HCT116 (cell line): ENCODE data around the gene CERCAM. TPM values are rescaled to one million over a fixed set of nuclear protein-coding genes. Genes with fewer than 3 reads are reported as not detected.

Experiments used
- ATAC-seq: fragments of 200-7000 bp; cut with Tn5 transposase; 2 replicates; pipeline ENCODE4 v1.9.1; 2020; ENCODE audit warnings: mild to moderate bottlenecking, moderate library complexity
- BruUV-seq: library from RNA; stranded (reverse); fragments of 400-500 nt; replicated peaks from 2 replicates; lab custom pipeline; 2021; lab: Mats Ljungman, UMichigan
- CTCF ChIA-PET: fragments of 300-600 bp; sonication (Branson Sonifier 250); formaldehyde crosslinking; loops from one replicate; lab custom pipeline; 2021; ENCODE audit warnings: antibody characterized with exemption; lab: Charles Lee
- POLR2A ChIA-PET: fragments of 300-600, 350-600 bp; sonication (Branson Sonifier 250); formaldehyde crosslinking; loops from one replicate; lab custom pipeline; 2021; ENCODE audit warnings: antibody characterized with exemption; lab: Charles Lee
- RAD21 ChIA-PET, 2 experiments: fragments of 300-600 bp; sonication (Branson Sonifier 250); formaldehyde crosslinking; loops; one replicate each; lab custom pipeline; 2023; ENCODE audit warnings: low total read pairs in 2 of 2; ENCODE audit not compliant: uncharacterized antibody in 2 of 2, unreplicated experiment in 2 of 2, low non-redundant PET in 1 of 2; lab: Charles Lee
- DNase-seq: peaks from one replicate; pipeline ENCODE4 v3.0.0-alpha.2; 2010; ENCODE audit warnings: low read depth, low spot score
- H2AFZ ChIP-seq: fragments of 200-600 bp; shearing (Covaris generic), sonication (generic); 2 replicates; pipeline ENCODE4 v1.6.1; 2017; ENCODE audit warnings: low read depth, mixed run types, mixed read lengths, antibody characterized with exemption, low read length; ENCODE audit not compliant: poor library complexity, severe bottlenecking
- H3K27ac ChIP-seq: 2 replicates; pipeline ENCODE4 v1.5.1; 2012; ENCODE audit warnings: low read depth, low read length
- H3K27me3 ChIP-seq: fragments of 200-600 bp; sonication (generic); 2 replicates; pipeline ENCODE4 v1.6.1; 2016; ENCODE audit warnings: mixed run types, low read length, mixed read lengths; ENCODE audit not compliant: insufficient read depth
- H3K36me3 ChIP-seq, 2 experiments: fragments of 200-500 bp in 1 of 2; fragments of 200-600 bp in 1 of 2; sonication (Bioruptor generic) in 1 of 2; sonication (generic) in 1 of 2; 2 replicates each; pipeline versions ENCODE4 v1.5.1 to v1.6.1; 2014 to 2016; ENCODE audit warnings: low read length in 2 of 2, inconsistent platforms in 1 of 2, mixed read lengths in 1 of 2, mixed run types in 1 of 2; ENCODE audit not compliant: insufficient read depth in 2 of 2, control insufficient read depth in 1 of 2
- H3K4me1 ChIP-seq, 2 experiments: fragments of 200-600 bp in 1 of 2; sonication (generic) in 1 of 2; 2 replicates each; pipeline versions ENCODE4 v1.5.1 to v1.6.1; 2012 to 2017; ENCODE audit warnings: low read length in 2 of 2, inconsistent platforms in 1 of 2, mild to moderate bottlenecking in 1 of 2, mixed read lengths in 1 of 2, mixed run types in 1 of 2, moderate library complexity in 1 of 2; ENCODE audit not compliant: insufficient read depth in 2 of 2, control insufficient read depth in 1 of 2
- H3K4me2 ChIP-seq: fragments of 200-600 bp; sonication (generic); 2 replicates; pipeline ENCODE4 v1.6.1; 2017; ENCODE audit warnings: mixed run types, low read length, mixed read lengths
- H3K4me3 ChIP-seq, 2 experiments: fragments of 200-600 bp in 1 of 2; sonication (generic) in 1 of 2; replicated peaks in 1 of 2; 2 replicates each; pipeline ENCODE4 v1.5.1; 2011 to 2016; ENCODE audit warnings: low read length in 2 of 2, control low read depth in 1 of 2, low read depth in 1 of 2, mild to moderate bottlenecking in 1 of 2, mixed read lengths in 1 of 2, mixed run types in 1 of 2
- H3K79me2 ChIP-seq: fragments of 200-600 bp; sonication (generic); 2 replicates; pipeline ENCODE4 v1.6.1; 2017; ENCODE audit warnings: mild to moderate bottlenecking, mixed run types, low read length, moderate library complexity, mixed read lengths; ENCODE audit not compliant: insufficient read depth
- H3K9ac ChIP-seq: fragments of 200-600 bp; sonication (generic); 2 replicates; pipeline ENCODE4 v1.6.1; 2016; ENCODE audit warnings: low read length, mixed read lengths
- H3K9me2 ChIP-seq: fragments of 200-600 bp; sonication (generic), shearing (Covaris generic); 2 replicates; pipeline ENCODE4 v1.6.1; 2017; ENCODE audit warnings: mixed run types, mild to moderate bottlenecking, moderate library complexity; ENCODE audit not compliant: insufficient read depth
- H3K9me3 ChIP-seq, 2 experiments: fragments of 200-500 bp in 1 of 2; fragments of 200-600 bp in 1 of 2; sonication (Bioruptor generic) in 1 of 2; sonication (generic) in 1 of 2; 2 replicates each; pipeline ENCODE4 v1.6.1; 2014 to 2017; ENCODE audit warnings: low read length in 2 of 2, mixed read lengths in 2 of 2, inconsistent platforms in 1 of 2, low read depth in 1 of 2, mild to moderate bottlenecking in 1 of 2, mixed run types in 1 of 2, moderate library complexity in 1 of 2; ENCODE audit not compliant: control insufficient read depth in 1 of 2, insufficient read depth in 1 of 2
- H4K20me1 ChIP-seq: fragments of 200-600 bp; sonication (generic), shearing (Covaris generic); 2 replicates; pipeline ENCODE4 v1.6.1; 2017; ENCODE audit warnings: mixed run types, mild to moderate bottlenecking, moderate library complexity; ENCODE audit not compliant: insufficient read depth
- CBX3 ChIP-seq: IDR thresholded peaks from 2 replicates; pipeline ENCODE4 v1.6.1; 2012; ENCODE audit warnings: low read depth
- CEBPB ChIP-seq: IDR thresholded peaks from 2 replicates; pipeline ENCODE4 v1.6.1; 2012; ENCODE audit warnings: low read depth
- EGR1 ChIP-seq: IDR thresholded peaks from 2 replicates; pipeline ENCODE4 v1.6.1; 2012; ENCODE audit warnings: low read depth
- ELF1 ChIP-seq: IDR thresholded peaks from 2 replicates; pipeline ENCODE4 v1.6.1; 2012; ENCODE audit warnings: low read depth, borderline replicate concordance
- EZH2phosphoT487 ChIP-seq: fragments of 200-600 bp; IDR thresholded peaks from 2 replicates; pipeline ENCODE4 v1.6.1; 2018; ENCODE audit warnings: antibody characterized with exemption, borderline replicate concordance
- FOSL1 ChIP-seq: IDR thresholded peaks from 2 replicates; pipeline ENCODE4 v1.6.1; 2012; ENCODE audit warnings: low read depth
- JUND ChIP-seq: IDR thresholded peaks from 2 replicates; pipeline ENCODE4 v1.6.1; 2012
- POLR2A ChIP-seq: IDR thresholded peaks from 2 replicates; pipeline ENCODE4 v1.7.0; 2011; ENCODE audit warnings: borderline replicate concordance; ENCODE audit not compliant: insufficient read depth, insufficient read length; ENCODE audit errors: extremely low read depth
- RAD21 ChIP-seq: IDR thresholded peaks from 2 replicates; pipeline ENCODE4 v1.6.1; 2012; ENCODE audit warnings: low read depth, mild to moderate bottlenecking
- SIN3A ChIP-seq: IDR thresholded peaks from 2 replicates; pipeline ENCODE4 v1.6.1; 2012; ENCODE audit warnings: low read depth
- SP1 ChIP-seq: IDR thresholded peaks from 2 replicates; pipeline ENCODE4 v1.6.1; 2012; ENCODE audit warnings: low read depth
- TCF7L2 ChIP-seq: IDR thresholded peaks from 2 replicates; pipeline ENCODE4 v1.7.0; 2011; ENCODE audit warnings: borderline replicate concordance, inconsistent platforms; ENCODE audit not compliant: insufficient read depth, insufficient read length; ENCODE audit errors: extremely low read depth
- YY1 ChIP-seq: IDR thresholded peaks from 2 replicates; pipeline ENCODE4 v1.6.1; 2011; ENCODE audit warnings: low read length, low read depth, moderate library complexity, mild to moderate bottlenecking; ENCODE audit not compliant: insufficient replicate concordance; ENCODE audit errors: extremely low read depth
- intact Hi-C: fragments of 100-400 bp; cut with micrococcal nuclease; formaldehyde crosslinking; loops from 2 replicates; pipeline ENCODE4 v1.10.0; 2022
- total RNA-seq: library from RNA; stranded (reverse); gene quantifications from one replicate; pipeline ENCODE4 v1.2.1, GENCODE V29; 2021; ENCODE audit not compliant: unreplicated experiment
- TF ChIP-seq, protein P1 (sequence below): IDR thresholded peaks from 2 replicates; pipeline ENCODE4 v1.6.1; 2011; ENCODE audit warnings: mild to moderate bottlenecking, low read length, moderate library complexity; ENCODE audit not compliant: insufficient replicate concordance; ENCODE audit errors: extremely low read depth
- TF ChIP-seq, protein P2 (sequence below), 3 experiments: fragments of 200-600 bp in 1 of 3; sonication (generic) in 1 of 3; IDR thresholded peaks in 2 of 3; conservative IDR thresholded peaks in 1 of 3; 2 replicates each; pipeline ENCODE4 v1.5.1; 2012 to 2017; ENCODE audit warnings: low read depth in 2 of 3, low read length in 2 of 3, antibody characterized with exemption in 1 of 3, borderline replicate concordance in 1 of 3, control low read depth in 1 of 3, mild to moderate bottlenecking in 1 of 3, mixed read lengths in 1 of 3, mixed run types in 1 of 3, moderate library complexity in 1 of 3; ENCODE audit not compliant: insufficient read depth in 1 of 3
- TF ChIP-seq, protein P3 (sequence below): IDR thresholded peaks from 2 replicates; pipeline ENCODE4 v1.6.1; 2012

CERCAM gene
- total RNA-seq, 1 experiment from 2014 or later, result 27.0 TPM

DNA sequence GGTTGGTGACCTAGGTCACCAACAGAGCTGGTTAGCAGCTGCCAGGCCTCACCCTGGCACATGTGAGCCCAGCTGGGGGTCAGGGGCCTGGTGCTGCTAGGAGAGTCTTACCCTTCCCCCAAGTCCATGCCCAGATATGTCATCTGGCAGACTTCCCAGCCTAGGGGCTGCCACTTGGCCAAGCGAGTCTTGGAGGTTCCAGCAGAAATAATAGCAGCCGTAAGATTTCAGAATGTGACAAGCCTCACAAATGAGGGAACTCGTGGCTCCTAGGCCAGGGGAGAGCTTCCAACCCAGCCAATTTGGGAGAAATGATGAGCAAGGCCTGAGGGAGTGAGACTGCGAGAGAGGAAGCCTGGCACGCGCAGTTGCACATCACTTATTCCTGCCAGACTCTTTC, 38.4 kb upstream of the CERCAM start (continued):
- TF ChIP-seq, protein P1, sequence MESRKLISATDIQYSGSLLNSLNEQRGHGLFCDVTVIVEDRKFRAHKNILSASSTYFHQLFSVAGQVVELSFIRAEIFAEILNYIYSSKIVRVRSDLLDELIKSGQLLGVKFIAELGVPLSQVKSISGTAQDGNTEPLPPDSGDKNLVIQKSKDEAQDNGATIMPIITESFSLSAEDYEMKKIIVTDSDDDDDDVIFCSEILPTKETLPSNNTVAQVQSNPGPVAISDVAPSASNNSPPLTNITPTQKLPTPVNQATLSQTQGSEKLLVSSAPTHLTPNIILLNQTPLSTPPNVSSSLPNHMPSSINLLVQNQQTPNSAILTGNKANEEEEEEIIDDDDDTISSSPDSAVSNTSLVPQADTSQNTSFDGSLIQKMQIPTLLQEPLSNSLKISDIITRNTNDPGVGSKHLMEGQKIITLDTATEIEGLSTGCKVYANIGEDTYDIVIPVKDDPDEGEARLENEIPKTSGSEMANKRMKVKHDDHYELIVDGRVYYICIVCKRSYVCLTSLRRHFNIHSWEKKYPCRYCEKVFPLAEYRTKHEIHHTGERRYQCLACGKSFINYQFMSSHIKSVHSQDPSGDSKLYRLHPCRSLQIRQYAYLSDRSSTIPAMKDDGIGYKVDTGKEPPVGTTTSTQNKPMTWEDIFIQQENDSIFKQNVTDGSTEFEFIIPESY, result no peak
- TF ChIP-seq YY1 (no peak), JUND (no peak), EGR1 (no peak)

DNA sequence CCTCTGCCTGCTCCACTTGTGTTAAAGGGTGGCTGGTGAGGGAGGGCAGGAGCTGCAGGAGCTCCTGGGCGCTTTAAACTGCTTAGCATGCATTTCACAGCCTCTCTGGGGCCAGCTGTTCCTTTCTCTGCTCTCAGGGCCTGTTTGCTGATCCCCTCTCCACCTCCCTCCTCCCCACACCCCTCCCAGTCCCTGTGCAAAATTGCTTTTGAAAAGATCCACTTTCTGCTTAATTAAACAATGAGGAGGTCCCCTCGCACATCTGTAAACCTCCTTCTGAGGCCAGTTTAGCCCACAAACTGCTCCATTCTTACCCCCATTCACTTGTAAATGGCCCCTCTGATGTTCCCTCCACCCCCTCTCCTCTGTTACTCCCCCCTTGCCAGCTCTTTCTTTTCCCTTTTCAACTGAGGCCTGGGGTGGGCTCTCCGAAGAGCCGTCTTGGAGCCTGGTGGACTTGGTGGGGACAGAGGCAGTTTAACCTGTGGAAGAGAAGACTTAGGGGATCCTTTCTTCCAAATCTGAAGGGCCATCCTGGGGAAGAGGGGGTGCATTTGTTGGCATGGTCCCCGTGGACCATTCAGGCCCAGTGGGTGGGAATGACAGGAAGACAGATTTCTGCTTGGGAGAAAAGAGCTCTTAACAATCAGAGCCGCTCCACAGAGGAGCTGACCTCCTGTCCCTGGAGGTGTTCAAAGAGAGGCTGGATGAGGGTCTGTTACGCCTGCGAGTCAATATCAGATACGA, 37.5 kb upstream of the CERCAM start:
- Histone ChIP-seq H3K9me2 (no peaks in the 10 kb centered on the region), H3K9ac (no peak overlapping the region), H3K27me3 (no peaks in the 10 kb centered on the region), H3K4me1 (no peaks in the 10 kb centered on the region), H4K20me1 (no peaks in the 10 kb centered on the region), H3K4me3 (no peak overlapping the region), H3K79me2 (peaks cover 8% of the 10 kb centered on the region; the same call in 1 of the 2 replicates), H3K9me3 (no peaks in the 10 kb centered on the region), H3K36me3 (peaks cover 0 to 7% of the 10 kb centered on the region in 2 experiments; a peak in 2 of 4 replicates), H3K4me2 (no peak overlapping the region), H3K27ac (no peak overlapping the region), H2AFZ (no peak overlapping the region)
- DNase-seq (no peak), ATAC-seq (no peak)
- RAD21 ChIA-PET, result no interaction called here
- intact Hi-C loops, result no loop called here
- POLR2A ChIA-PET, result no interaction called here
- CTCF ChIA-PET, result no interaction called here
- TF ChIP-seq CBX3 (no peak), EGR1 (no peak), ELF1 (no peak), RAD21 (no peak), EZH2phosphoT487 (no peak), CEBPB (no peak), SIN3A (no peak), FOSL1 (no peak), YY1 (no peak), TCF7L2 (no peak), POLR2A (no peak), SP1 (no peak)
- TF ChIP-seq, protein P1, result no peak
- TF ChIP-seq, protein P2, sequence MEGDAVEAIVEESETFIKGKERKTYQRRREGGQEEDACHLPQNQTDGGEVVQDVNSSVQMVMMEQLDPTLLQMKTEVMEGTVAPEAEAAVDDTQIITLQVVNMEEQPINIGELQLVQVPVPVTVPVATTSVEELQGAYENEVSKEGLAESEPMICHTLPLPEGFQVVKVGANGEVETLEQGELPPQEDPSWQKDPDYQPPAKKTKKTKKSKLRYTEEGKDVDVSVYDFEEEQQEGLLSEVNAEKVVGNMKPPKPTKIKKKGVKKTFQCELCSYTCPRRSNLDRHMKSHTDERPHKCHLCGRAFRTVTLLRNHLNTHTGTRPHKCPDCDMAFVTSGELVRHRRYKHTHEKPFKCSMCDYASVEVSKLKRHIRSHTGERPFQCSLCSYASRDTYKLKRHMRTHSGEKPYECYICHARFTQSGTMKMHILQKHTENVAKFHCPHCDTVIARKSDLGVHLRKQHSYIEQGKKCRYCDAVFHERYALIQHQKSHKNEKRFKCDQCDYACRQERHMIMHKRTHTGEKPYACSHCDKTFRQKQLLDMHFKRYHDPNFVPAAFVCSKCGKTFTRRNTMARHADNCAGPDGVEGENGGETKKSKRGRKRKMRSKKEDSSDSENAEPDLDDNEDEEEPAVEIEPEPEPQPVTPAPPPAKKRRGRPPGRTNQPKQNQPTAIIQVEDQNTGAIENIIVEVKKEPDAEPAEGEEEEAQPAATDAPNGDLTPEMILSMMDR (IDR thresholded peaks at IDR 0.05 in 2 of 3, conservative IDR thresholded peaks at IDR 0.05 in 1 of 3; ENCODE audit: borderline replicate concordance in 1 of 3, insufficient read depth in 1 of 3, low read depth in 2 of 3, low read length in 2 of 3), result no peak
- TF ChIP-seq, protein P3, sequence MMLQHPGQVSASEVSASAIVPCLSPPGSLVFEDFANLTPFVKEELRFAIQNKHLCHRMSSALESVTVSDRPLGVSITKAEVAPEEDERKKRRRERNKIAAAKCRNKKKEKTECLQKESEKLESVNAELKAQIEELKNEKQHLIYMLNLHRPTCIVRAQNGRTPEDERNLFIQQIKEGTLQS, result no peak
- no TSS peak for BruUV-seq
